Left ventricle myocardium inferior (tissue), 1 donor: Measurements from ENCODE around the gene PRKD1. TPM values are rescaled to one million over a fixed set of nuclear protein-coding genes. Genes with fewer than 3 reads are reported as not detected.
"Not testable (repeated sequence)": the region's sequence is repeated elsewhere in the genome, so short reads cannot be mapped to it uniquely, and the experiment has no call there.

Experiments
- DNase-seq: peaks from one replicate; pipeline ENCODE4 v3.0.0-alpha.2; 2020
- H3K27ac ChIP-seq: fragments of 200-600 bp; replicated peaks from 2 replicates; pipeline ENCODE4 v1.8.0; 2021
- H3K27me3 ChIP-seq: fragments of 200-600 bp; 2 replicates; pipeline ENCODE4 v1.8.0; 2021; ENCODE audit warnings: low read depth
- H3K36me3 ChIP-seq: fragments of 200-600 bp; 2 replicates; pipeline ENCODE4 v1.8.0; 2021
- H3K4me1 ChIP-seq: fragments of 200-600 bp; 2 replicates; pipeline ENCODE4 v1.8.0; 2021
- H3K4me3 ChIP-seq: fragments of 200-600 bp; 2 replicates; pipeline ENCODE4 v1.8.0; 2021; ENCODE audit warnings: mild to moderate bottlenecking, moderate library complexity
- H3K9me3 ChIP-seq: fragments of 200-600 bp; replicated peaks from 2 replicates; pipeline ENCODE4 v1.8.0; 2021
- CTCF ChIP-seq: fragments of 200-600 bp; IDR thresholded peaks from 2 replicates; pipeline ENCODE4 v1.8.0; 2021; ENCODE audit warnings: antibody characterized with exemption, mild to moderate bottlenecking, borderline replicate concordance
- intact Hi-C: fragments of 100-400 bp; cut with micrococcal nuclease; formaldehyde crosslinking; loops from one replicate; pipeline ENCODE4 v1.11.0; 2022
- total RNA-seq: library from RNA; stranded (reverse); fragmentation: NEBNext Ultra II Directional; extraction: Animal tissue kit (Norgen Biotek cat#: 25700); gene quantifications from one replicate; pipeline ENCODE4 v1.2.1, GENCODE V29; 2021
- donor health status: DM: no; HTN: yes; CAD: no; lungs with severe emphysema.

PRKD1 gene
- total RNA-seq, 1 donor from 2014 or later = 3.1 TPM

GRCh38 chr14:29861996-29862395, 65.7 kb downstream of the PRKD1 start:
- TF ChIP-seq CTCF = no peak
- no peak for DNase-seq
- intact Hi-C loops = no loop called here
- no peaks in the 10 kb centered on the region for H3K36me3 ChIP-seq
- H3K4me3 ChIP-seq = no peak overlapping the region
- H3K4me1 ChIP-seq = no peaks in the 10 kb centered on the region
- no peaks in the 10 kb centered on the region for H3K27me3 ChIP-seq
- H3K9me3 ChIP-seq = no peaks in the 10 kb centered on the region
- H3K27ac ChIP-seq = no peak overlapping the region

DNA sequence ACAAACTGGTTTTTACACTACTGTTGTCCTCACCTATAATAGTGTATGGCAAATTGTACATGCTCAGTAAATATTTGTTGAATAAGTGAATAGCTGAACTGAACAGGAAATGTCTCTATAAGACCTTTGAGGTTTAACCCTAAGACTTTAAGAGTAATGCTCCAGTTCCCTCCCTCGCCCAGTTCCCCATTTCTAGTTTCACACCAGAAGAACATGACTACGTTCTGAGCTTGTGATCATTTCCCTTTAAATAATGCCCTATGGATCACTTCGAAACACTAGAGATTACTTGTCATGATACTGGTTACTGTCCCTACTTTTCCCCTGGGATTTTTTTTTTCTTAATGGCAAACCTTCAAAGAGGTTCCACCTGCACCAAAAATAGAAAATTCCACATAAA, 69.3 kb downstream of the PRKD1 start:
- no peak for TF ChIP-seq CTCF
- intact Hi-C loops = no loop called here
- H3K36me3 ChIP-seq = no peaks in the 10 kb centered on the region
- peaks cover 9% of the 10 kb centered on the region for H3K9me3 ChIP-seq
- no peak overlapping the region for H3K27ac ChIP-seq
- H3K4me3 ChIP-seq = no peak overlapping the region
- no peaks in the 10 kb centered on the region for H3K4me1 ChIP-seq
- no peak for DNase-seq
- H3K27me3 ChIP-seq = no peaks in the 10 kb centered on the region

DNA sequence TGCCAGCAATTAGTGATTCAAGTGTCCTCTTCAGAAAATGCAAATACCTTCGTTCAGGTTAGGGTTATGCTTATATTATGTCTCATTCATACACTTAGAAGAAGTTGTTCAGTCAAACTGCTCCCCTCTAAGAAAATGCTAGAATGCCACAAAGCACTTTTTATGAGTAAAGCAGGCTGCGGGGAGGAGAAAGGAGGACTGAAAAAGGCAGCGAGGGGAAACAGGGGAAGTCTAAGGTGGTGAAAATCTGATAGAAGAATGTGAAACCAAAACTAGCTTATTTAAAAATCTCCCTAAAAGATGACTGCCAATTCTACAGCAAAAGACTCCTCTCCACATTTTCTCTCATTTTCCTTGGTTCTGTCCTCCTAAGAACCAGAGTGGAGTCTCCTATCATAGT, 70.1 kb downstream of the PRKD1 start:
- H3K27ac ChIP-seq = no peak overlapping the region
- H3K4me3 ChIP-seq = no peak overlapping the region
- H3K4me1 ChIP-seq = no peaks in the 10 kb centered on the region
- no peaks in the 10 kb centered on the region for H3K27me3 ChIP-seq
- DNase-seq = no peak
- no peaks in the 10 kb centered on the region for H3K36me3 ChIP-seq
- TF ChIP-seq CTCF = no peak
- H3K9me3 ChIP-seq = peaks cover 14% of the 10 kb centered on the region
- intact Hi-C loops = no loop called here

DNA sequence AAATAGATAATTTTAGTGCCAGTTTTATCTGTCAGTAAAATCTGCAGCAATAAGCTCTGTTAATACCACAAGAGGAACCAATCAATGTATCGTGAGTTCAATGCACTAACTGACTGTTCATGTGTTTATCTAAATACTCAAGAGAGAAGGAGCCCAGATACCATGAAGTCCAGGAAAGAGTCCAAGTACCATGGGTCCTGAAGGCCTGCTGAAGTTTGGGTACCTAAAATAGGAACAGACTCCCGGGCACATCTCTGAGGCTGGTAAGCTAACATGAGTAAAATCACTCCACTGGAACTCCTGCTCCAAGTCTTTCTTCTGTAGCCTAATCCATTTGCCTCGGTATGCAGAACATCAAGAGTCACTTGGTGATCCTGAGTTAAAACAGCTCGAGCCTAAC, 71.1 kb downstream of the PRKD1 start:
- DNase-seq = no peak
- no peaks in the 10 kb centered on the region for H3K4me1 ChIP-seq
- no peak for TF ChIP-seq CTCF
- no peak overlapping the region for H3K27ac ChIP-seq
- no peaks in the 10 kb centered on the region for H3K36me3 ChIP-seq
- intact Hi-C loops = no loop called here
- peaks cover 25% of the 10 kb centered on the region for H3K9me3 ChIP-seq
- no peak overlapping the region for H3K4me3 ChIP-seq
- H3K27me3 ChIP-seq = no peaks in the 10 kb centered on the region

GRCh38 chr14:29853691-29854090, 74.0 kb downstream of the PRKD1 start:
- H3K27me3 ChIP-seq, H3K36me3 ChIP-seq, H3K4me3 ChIP-seq, intact Hi-C loops, H3K4me1 ChIP-seq, H3K27ac ChIP-seq, DNase-seq: not testable (repeated sequence)
- H3K9me3 ChIP-seq = peaks cover 26% of the 10 kb centered on the region

DNA sequence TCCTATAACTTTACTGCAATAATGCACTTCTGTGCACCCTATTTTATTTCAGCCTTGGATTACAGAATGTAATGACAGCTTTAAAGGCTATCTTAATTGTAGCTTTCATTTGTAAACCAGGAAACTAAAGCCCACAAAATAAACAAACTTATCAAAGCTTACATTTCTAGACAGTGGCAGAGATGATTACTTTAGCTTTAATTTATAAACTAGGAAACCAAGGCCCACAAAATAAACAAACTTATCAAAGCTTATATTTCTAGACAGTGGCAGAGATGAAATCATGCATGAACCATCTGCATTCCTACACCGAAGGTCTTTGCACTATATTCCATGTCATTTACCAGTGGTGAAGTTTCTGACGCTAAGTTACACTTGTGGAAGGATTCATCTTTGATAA, 74.4 kb downstream of the PRKD1 start:
- TF ChIP-seq CTCF = no peak
- intact Hi-C loops = no loop called here

More for the DNA sequence above, 74.4 kb downstream of the PRKD1 start:
- Histone ChIP-seq H3K9me3 (peaks cover 26% of the 10 kb centered on the region), H3K27ac (no peak overlapping the region), H3K4me3 (no peak overlapping the region), H3K4me1 (no peaks in the 10 kb centered on the region), H3K27me3 (no peaks in the 10 kb centered on the region), H3K36me3 (no peaks in the 10 kb centered on the region)
- DNase-seq = no peak
